Uterus (tissue), 2 donors: ENCODE measurements around the gene PLA2G15.

Experiments used
- CTCF ChIP-seq, 4 experiments: fragments of 200-600 bp in 2 of 4; fragments of 450-650 bp in 2 of 4; sonication (generic) in 2 of 4; IDR thresholded peaks; one replicate each; pipeline ENCODE4 v1.5.1; 2016 to 2019; ENCODE audit warnings: antibody characterized with exemption in 4 of 4, mild to moderate bottlenecking in 2 of 4, moderate library complexity in 1 of 4
- POLR2A ChIP-seq, 2 donors: fragments of 450-650 bp; IDR thresholded peaks; one replicate each; pipeline ENCODE4 v1.6.1; 2016; ENCODE audit warnings: antibody characterized with exemption in 2 of 2, mild to moderate bottlenecking in 1 of 2, moderate library complexity in 1 of 2

- TF ChIP-seq CTCF (IDR thresholded peaks at IDR 0.05) (no peak), POLR2A (IDR thresholded peaks at IDR 0.05) (no peak)
These were observed 17.9 kb upstream of the PLA2G15 start for GRCh38 chr16:68227183-68227793.
